ENCODE data around the gene NPAS2.

NPAS2 gene

GRCh38 chr2:101036562-101036961 is 216.6 kb downstream of the NPAS2 start:
- Histone ChIP-seq H2AFZ (ENCODE audit: low read depth, low read length) (no peak overlapping the region), H3K27me3 (ENCODE audit: low read depth, low read length) (0 out of 2 replicates have a peak, but pooled peaks cover 3% of the 10 kb centered on the region), H3K4me1 (ENCODE audit: low read length) (peaks cover 7% of the 10 kb centered on the region), H3K4me3 (ENCODE audit: low read length) (no peak overlapping the region), H3K79me2 (ENCODE audit: low read length) (no peaks in the 10 kb centered on the region), H3K9me3 (ENCODE audit: insufficient read depth, low read length) (no peaks in the 10 kb centered on the region), H3K36me3 (replicated peaks; ENCODE audit: low read depth, low read length) (no peaks in the 10 kb centered on the region), H3K4me2 (ENCODE audit: low read length) (no peak overlapping the region), H4K20me1 (ENCODE audit: insufficient read depth, low read length) (no peaks in the 10 kb centered on the region), H3K27ac (ENCODE audit: low read length) (no peak overlapping the region), H3K9ac (ENCODE audit: low read length) (no peak overlapping the region)
- TF ChIP-seq EZH2phosphoT487 (IDR thresholded peaks at IDR 0.05; ENCODE audit: low read depth) (no peak), CTCF (IDR thresholded peaks at IDR 0.05; ENCODE audit: low read depth, low read length) (peak; percentile 74)

GRCh38 chr2:101037161-101037755 is 217.3 kb downstream of the NPAS2 start:
- no peak overlapping the region for H2AFZ ChIP-seq (ENCODE audit: low read depth, low read length)
- TF ChIP-seq EZH2phosphoT487 (IDR thresholded peaks at IDR 0.05; ENCODE audit: low read depth) (no peak), CTCF (IDR thresholded peaks at IDR 0.05; ENCODE audit: low read depth, low read length) (no peak)
- no peak overlapping the region for H3K27ac ChIP-seq (ENCODE audit: low read length)
- no peak overlapping the region for H3K4me3 ChIP-seq (ENCODE audit: low read length)
- H3K9ac ChIP-seq (ENCODE audit: low read length): no peak overlapping the region
- 0 out of 2 replicates have a peak, but pooled peaks cover 3% of the 10 kb centered on the region for H3K27me3 ChIP-seq (ENCODE audit: low read depth, low read length)
- no peaks in the 10 kb centered on the region for H3K9me3 ChIP-seq (ENCODE audit: insufficient read depth, low read length)
- no peak overlapping the region for H3K4me2 ChIP-seq (ENCODE audit: low read length)
- H4K20me1 ChIP-seq (ENCODE audit: insufficient read depth, low read length): no peaks in the 10 kb centered on the region
- no peaks in the 10 kb centered on the region for H3K79me2 ChIP-seq (ENCODE audit: low read length)
- H3K4me1 ChIP-seq (ENCODE audit: low read length): peaks cover 7% of the 10 kb centered on the region
- no peaks in the 10 kb centered on the region for H3K36me3 ChIP-seq (replicated peaks; ENCODE audit: low read depth, low read length)

- Histone ChIP-seq H3K4me2 (ENCODE audit: low read length) (no peak overlapping the region), H2AFZ (ENCODE audit: low read depth, low read length) (no peak overlapping the region), H3K27ac (ENCODE audit: low read length) (no peak overlapping the region)
Observed at GRCh38 chr2:101038455-101039255, 218.7 kb downstream of the NPAS2 start.

More at GRCh38 chr2:101038455-101039255, 218.7 kb downstream of the NPAS2 start:
- Histone ChIP-seq H3K4me3 (ENCODE audit: low read length) (no peak overlapping the region), H3K9ac (ENCODE audit: low read length) (no peak overlapping the region), H3K4me1 (ENCODE audit: low read length) (peaks cover 11% of the 10 kb centered on the region), H4K20me1 (ENCODE audit: insufficient read depth, low read length) (no peaks in the 10 kb centered on the region), H3K27me3 (ENCODE audit: low read depth, low read length) (peaks cover 10% of the 10 kb centered on the region; the same call in 1 of the 2 replicates), H3K9me3 (ENCODE audit: insufficient read depth, low read length) (no peaks in the 10 kb centered on the region), H3K79me2 (ENCODE audit: low read length) (no peaks in the 10 kb centered on the region), H3K36me3 (replicated peaks; ENCODE audit: low read depth, low read length) (no peaks in the 10 kb centered on the region)
- peak; percentile 57 for TF ChIP-seq CTCF (IDR thresholded peaks at IDR 0.05; ENCODE audit: low read depth, low read length)
- TF ChIP-seq EZH2phosphoT487 (IDR thresholded peaks at IDR 0.05; ENCODE audit: low read depth): no peak
